CD4-positive, alpha-beta T cell (primary cell): ENCODE results near the gene SOD2. TPM values are rescaled to one million over a fixed set of nuclear protein-coding genes. Genes with fewer than 3 reads are reported as not detected.

Experiments used
- ATAC-seq: fragments of 200-7000 bp; cut with Tn5 transposase; one replicate; pipeline ENCODE4 v1.10.0; 2022; ENCODE audit warnings: mild to moderate bottlenecking; ENCODE audit not compliant: poor library complexity
- CTCF ChIA-PET: fragments of 350-600 bp; sonication (Branson Sonifier 250); formaldehyde crosslinking; loops from one replicate; lab custom pipeline; 2021; ENCODE audit warnings: antibody characterized with exemption, inconsistent platforms; lab: Charles Lee
- POLR2A ChIA-PET: fragments of 350-600 bp; sonication (Branson Sonifier 250); formaldehyde crosslinking; loops from one replicate; lab custom pipeline; 2021; ENCODE audit warnings: antibody characterized with exemption, inconsistent platforms; lab: Charles Lee
- DNase-seq, 14 experiments: peaks; one replicate each; pipeline ENCODE4 v3.0.0-alpha.2; 2013 to 2020; ENCODE audit warnings: mixed read lengths in 2 of 14
- H3K27ac ChIP-seq, 2 donors: one replicate each; pipeline versions ENCODE4 v1.5.1 to v1.7.0; 2013; ENCODE audit warnings: low read length in 2 of 2, low read depth in 1 of 2, mild to moderate bottlenecking in 1 of 2
- H3K27me3 ChIP-seq, 2 experiments: 1 replicate in 1 of 2; 2 replicates in 1 of 2; pipeline versions ENCODE4 v1.6.1 to v1.7.0; 2013; ENCODE audit warnings: low read length in 2 of 2, control low read depth in 1 of 2, mild to moderate bottlenecking in 1 of 2, moderate library complexity in 1 of 2; ENCODE audit not compliant: insufficient read depth in 2 of 2, control insufficient read depth in 1 of 2
- H3K36me3 ChIP-seq: one replicate; pipeline ENCODE4 v1.6.1; 2013; ENCODE audit warnings: low read length, control low read depth; ENCODE audit not compliant: insufficient read depth
- H3K4me1 ChIP-seq: one replicate; pipeline ENCODE4 v1.6.1; 2013; ENCODE audit warnings: low read length, control low read depth; ENCODE audit not compliant: insufficient read depth
- H3K4me3 ChIP-seq: one replicate; pipeline ENCODE4 v1.5.1; 2013; ENCODE audit warnings: mild to moderate bottlenecking, low read length, moderate library complexity
- H3K9me3 ChIP-seq, 2 experiments: 1 replicate in 1 of 2; 2 replicates in 1 of 2; pipeline versions ENCODE4 v1.6.1 to v1.7.0; 2013; ENCODE audit warnings: low read length in 2 of 2, mild to moderate bottlenecking in 2 of 2, control low read depth in 1 of 2, moderate library complexity in 1 of 2; ENCODE audit not compliant: control insufficient read depth in 1 of 2, insufficient read depth in 1 of 2
- H3K27ac Mint-ChIP-seq: one replicate; pipeline ENCODE4 v1.8.0; 2020; ENCODE audit warnings: mixed read lengths
- H3K27me3 Mint-ChIP-seq: one replicate; pipeline ENCODE4 v1.8.0; 2021; ENCODE audit warnings: mixed read lengths
- H3K36me3 Mint-ChIP-seq: one replicate; pipeline ENCODE4 v1.8.0; 2021; ENCODE audit warnings: low read depth, mixed read lengths
- H3K4me1 Mint-ChIP-seq: one replicate; pipeline ENCODE4 v1.8.0; 2021; ENCODE audit warnings: low read depth, mixed read lengths
- H3K4me3 Mint-ChIP-seq: one replicate; pipeline ENCODE4 v1.8.0; 2020; ENCODE audit warnings: mild to moderate bottlenecking, mixed read lengths
- H3K9me3 Mint-ChIP-seq: one replicate; pipeline ENCODE4 v1.8.0; 2020; ENCODE audit warnings: mixed read lengths
- intact Hi-C, 2 experiments: fragments of 100-400 bp; cut with DNase I in 1 of 2; cut with micrococcal nuclease in 1 of 2; formaldehyde crosslinking; loops; one replicate each; pipeline versions ENCODE4 v1.15.1 to v1.9.0; 2023 to 2025; cut with DNase I, micrococcal nuclease
- total RNA-seq, 174 experiments: library from RNA in 2 of 174; stranded (reverse) in 2 of 174; gene quantifications; one replicate each; pipeline ENCODE4 v1.2.3 and lab custom pipeline; 2021 to 2026
- TF ChIP-seq, protein P1 (sequence below): fragments of 200-600 bp; IDR thresholded peaks from one replicate; pipeline ENCODE4 v1.8.0; 2022; ENCODE audit warnings: antibody characterized with exemption, mild to moderate bottlenecking

SOD2 gene
- total RNA-seq, 2 experiments from 2014 or later = 182 to 195 TPM

- H3K27ac Mint-ChIP-seq = peak overlapping the region; percentile 100
- peaks cover 46% of the 10 kb centered on the region for H3K4me1 ChIP-seq
- ChIA-PET POLR2A (interaction anchor here (0.5 to 8.3 kb wide), 6 partner anchors 8 to 60 kb away, joined by 3 to 195 read pairs (median 76); partner anchors contain the start of genes ACAT2, MRPL18, SOD2 and TCP1), CTCF (interaction anchor here (1.1 to 2.2 kb wide), 2 partner anchors 9 to 39 kb away, joined by 5 to 7 read pairs; no protein-coding TSS in a partner anchor)
- DNase-seq = peak in 2 of 14 experiments; percentile 27 to 28
- no peaks in the 10 kb centered on the region for H3K9me3 ChIP-seq
- H3K36me3 Mint-ChIP-seq = peaks cover 56% of the 10 kb centered on the region
- H3K4me1 Mint-ChIP-seq = peaks cover 83% of the 10 kb centered on the region
- no peak overlapping the region for H3K27ac ChIP-seq
- TF ChIP-seq, protein P1, sequence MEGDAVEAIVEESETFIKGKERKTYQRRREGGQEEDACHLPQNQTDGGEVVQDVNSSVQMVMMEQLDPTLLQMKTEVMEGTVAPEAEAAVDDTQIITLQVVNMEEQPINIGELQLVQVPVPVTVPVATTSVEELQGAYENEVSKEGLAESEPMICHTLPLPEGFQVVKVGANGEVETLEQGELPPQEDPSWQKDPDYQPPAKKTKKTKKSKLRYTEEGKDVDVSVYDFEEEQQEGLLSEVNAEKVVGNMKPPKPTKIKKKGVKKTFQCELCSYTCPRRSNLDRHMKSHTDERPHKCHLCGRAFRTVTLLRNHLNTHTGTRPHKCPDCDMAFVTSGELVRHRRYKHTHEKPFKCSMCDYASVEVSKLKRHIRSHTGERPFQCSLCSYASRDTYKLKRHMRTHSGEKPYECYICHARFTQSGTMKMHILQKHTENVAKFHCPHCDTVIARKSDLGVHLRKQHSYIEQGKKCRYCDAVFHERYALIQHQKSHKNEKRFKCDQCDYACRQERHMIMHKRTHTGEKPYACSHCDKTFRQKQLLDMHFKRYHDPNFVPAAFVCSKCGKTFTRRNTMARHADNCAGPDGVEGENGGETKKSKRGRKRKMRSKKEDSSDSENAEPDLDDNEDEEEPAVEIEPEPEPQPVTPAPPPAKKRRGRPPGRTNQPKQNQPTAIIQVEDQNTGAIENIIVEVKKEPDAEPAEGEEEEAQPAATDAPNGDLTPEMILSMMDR = no peak
- H3K27me3 Mint-ChIP-seq = peaks cover 9% of the 10 kb centered on the region
- no peaks in the 10 kb centered on the region for H3K9me3 Mint-ChIP-seq
- no peaks in the 10 kb centered on the region for H3K27me3 ChIP-seq
- peak overlapping the region; percentile 93 for H3K4me3 Mint-ChIP-seq
- H3K4me3 ChIP-seq = peak overlapping the region; percentile 82
- ATAC-seq = no peak
- peaks cover 16% of the 10 kb centered on the region for H3K36me3 ChIP-seq
- intact Hi-C loops = loop anchor here (2.0 to 10.0 kb wide), 2 partner anchors 15 to 725 kb away; no protein-coding TSS in a partner anchor
These were observed 36.7 kb upstream of the SOD2 start for GRCh38 chr6:159729598-159730331.

GRCh38 chr6:159728531-159728964 is 35.5 kb upstream of the SOD2 start:
- no peaks in the 10 kb centered on the region for H3K27me3 ChIP-seq
- Mint-ChIP-seq H3K27me3 (peaks cover 9% of the 10 kb centered on the region), H3K27ac (peak overlapping the region; percentile 100), H3K4me3 (peak overlapping the region; percentile 93), H3K36me3 (peaks cover 61% of the 10 kb centered on the region), H3K4me1 (peaks cover 79% of the 10 kb centered on the region), H3K9me3 (no peaks in the 10 kb centered on the region)
- peak overlapping the region; percentile 87 to 95 for H3K27ac ChIP-seq
- intact Hi-C loops = loop anchor here (2.0 to 10.0 kb wide), 2 partner anchors 16 to 726 kb away; no protein-coding TSS in a partner anchor
- H3K4me3 ChIP-seq = peak overlapping the region; percentile 82
- H3K9me3 ChIP-seq = no peaks in the 10 kb centered on the region
- CTCF ChIA-PET = interaction anchor here (1.1 to 2.2 kb wide), 3 partner anchors 8 to 58 kb away, joined by 4 to 7 read pairs (median 5); no protein-coding TSS in a partner anchor
- POLR2A ChIA-PET = interaction anchor here (0.6 to 8.3 kb wide), 12 partner anchors 8 to 1722 kb away, joined by 3 to 195 read pairs (median 3); partner anchors contain the start of genes ACAT2, MRPL18, SOD2 and TCP1
- peaks cover 36% of the 10 kb centered on the region for H3K4me1 ChIP-seq
- TF ChIP-seq, protein P1 = no peak
- ATAC-seq = no peak
- peak in 2 of 14 experiments; percentile 20 to 23 for DNase-seq
- peaks cover 16% of the 10 kb centered on the region for H3K36me3 ChIP-seq

- intact Hi-C loops = loop anchor here (1.0 to 10.0 kb wide), 6 partner anchors 17 to 727 kb away; partner anchors contain the start of genes TCP1 (in 2 of the 2), ACAT2 (in 1 of the 2) and IGF2R (in 1 of the 2)
- peaks cover 66% of the 10 kb centered on the region for H3K36me3 Mint-ChIP-seq
- ChIA-PET CTCF (interaction anchor here (1.1 to 2.2 kb wide), 2 partner anchors 7 to 59 kb away, joined by 4 to 7 read pairs; no protein-coding TSS in a partner anchor), POLR2A (interaction anchor here (0.9 to 8.3 kb wide), 12 partner anchors 10 to 683 kb away, joined by 3 to 195 read pairs (median 10); partner anchors contain the start of genes ACAT2, IGF2R, MRPL18 and SOD2)
- peak overlapping the region; percentile 93 for H3K4me3 Mint-ChIP-seq
- H3K9me3 Mint-ChIP-seq = no peaks in the 10 kb centered on the region
- H3K4me1 Mint-ChIP-seq = peaks cover 81% of the 10 kb centered on the region
- peak overlapping the region; percentile 82 for H3K4me3 ChIP-seq
- H3K27ac Mint-ChIP-seq = peak overlapping the region; percentile 100
- H3K27me3 Mint-ChIP-seq = peaks cover 9% of the 10 kb centered on the region
- DNase-seq (peak in 6 of 14 experiments; percentile 27 to 51 (median 34)), ATAC-seq (peak; percentile 13)
- H3K36me3 ChIP-seq = peaks cover 22% of the 10 kb centered on the region
- TF ChIP-seq, protein P1 = no peak
- H3K4me1 ChIP-seq = peaks cover 31% of the 10 kb centered on the region
- no peaks in the 10 kb centered on the region for H3K9me3 ChIP-seq
- H3K27me3 ChIP-seq = no peaks in the 10 kb centered on the region
- H3K27ac ChIP-seq = peak overlapping the region; percentile 87 to 95
These were observed 34.8 kb upstream of the SOD2 start for GRCh38 chr6:159727717-159728445.
